Breast epithelium (tissue), 3 donors: ENCODE measurements around the gene SLC34A3.

ENCODE experiments used
- CTCF ChIP-seq, 3 donors: fragments of 450-650 bp; IDR thresholded peaks; one replicate each; pipeline ENCODE4 v1.5.1; 2016 to 2017; ENCODE audit warnings: antibody characterized with exemption in 3 of 3, mild to moderate bottlenecking in 3 of 3, moderate library complexity in 3 of 3
- POLR2A ChIP-seq: fragments of 450-650 bp; IDR thresholded peaks from one replicate; pipeline ENCODE4 v1.6.1; 2016; ENCODE audit warnings: antibody characterized with exemption, mild to moderate bottlenecking, moderate library complexity

GRCh38 chr9:137250329-137251193, 19.9 kb downstream of the SLC34A3 start:
- TF ChIP-seq POLR2A (no peak), CTCF (IDR thresholded peaks at IDR 0.05) (no peak)
